ENCODE results near the gene F8A1.
"Not testable (repeated sequence)": the region's sequence is repeated elsewhere in the genome, so short reads cannot be mapped to it uniquely, and the experiment has no call there.

The F8A1 gene

DNA sequence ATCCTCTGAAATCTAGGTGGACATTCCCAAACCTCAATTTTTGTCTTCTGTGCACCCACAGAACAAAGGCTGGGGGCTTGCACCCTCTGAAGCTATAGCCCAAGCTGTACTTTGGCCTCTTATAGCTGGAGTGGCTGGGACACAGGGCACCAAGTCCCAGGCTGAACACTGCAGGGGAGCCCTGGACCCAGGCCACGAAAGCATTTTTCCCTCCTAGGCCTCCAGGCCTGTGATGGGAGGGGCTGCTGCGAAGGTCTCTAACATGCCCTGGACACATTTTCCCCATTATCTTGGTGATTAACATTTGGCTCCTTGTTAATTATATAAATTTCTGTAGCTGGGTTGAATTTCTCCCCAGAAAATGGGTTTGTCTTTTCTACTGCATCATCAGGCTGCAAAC lies 27.9 kb downstream of the F8A1 start:
- TF ChIP-seq POLR2A (IDR thresholded peaks at IDR 0.05; ENCODE audit: low read depth, low read length): no peak
- FAIRE-seq (no peak), DNase-seq (ENCODE audit: insufficient read length, low spot score) (no peak)

DNA sequence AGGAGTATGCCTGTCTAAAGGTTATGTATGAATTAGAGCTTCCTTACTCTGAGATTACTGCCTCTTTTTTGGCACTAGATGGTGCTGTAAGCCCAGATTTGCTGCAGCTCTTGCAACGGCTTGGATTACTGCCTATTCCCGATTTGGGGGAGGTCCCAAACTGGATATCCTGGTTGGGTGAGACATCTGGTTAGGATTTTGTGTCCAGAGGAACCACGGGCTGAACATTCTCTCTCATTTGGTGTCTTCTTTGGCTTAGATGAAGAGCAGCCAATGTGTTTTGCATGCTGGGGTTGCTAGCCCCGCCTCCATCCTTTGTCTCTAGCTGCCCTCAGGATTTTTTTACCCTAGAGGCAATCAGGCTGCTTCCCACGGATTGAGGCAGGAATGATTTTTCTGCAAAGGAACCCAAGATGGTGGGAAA lies 31.9 kb downstream of the F8A1 start:
- TF ChIP-seq POLR2A (IDR thresholded peaks at IDR 0.05; ENCODE audit: low read depth, low read length): no peak
- FAIRE-seq (peak; percentile 84), DNase-seq (ENCODE audit: insufficient read length, low spot score) (peak; percentile 14)

DNA sequence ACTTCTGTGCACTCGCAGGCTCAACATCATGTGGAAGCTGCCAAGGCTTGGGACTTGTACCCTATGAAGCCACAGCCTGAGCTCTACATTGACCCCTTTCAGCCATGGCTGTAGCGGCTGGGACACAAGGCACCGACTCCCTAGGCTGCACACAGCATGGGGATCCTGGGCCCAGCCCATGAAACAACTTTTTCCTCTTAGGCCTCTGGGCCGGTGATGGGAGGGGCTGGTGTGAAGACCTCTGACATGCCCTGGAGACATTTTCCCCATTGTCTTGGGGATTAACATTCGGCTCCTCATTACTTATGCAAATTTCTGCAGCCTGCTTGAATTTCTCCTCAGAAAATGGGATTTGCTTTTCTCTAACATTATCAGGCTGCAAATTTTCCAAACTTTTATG lies 38.6 kb downstream of the F8A1 start:
- FAIRE-seq: not testable (repeated sequence)

More for the DNA sequence above, 38.6 kb downstream of the F8A1 start:
- not testable (repeated sequence) for DNase-seq (ENCODE audit: insufficient read length, low spot score)

All from H54 (cell line).